Measurements from ENCODE around the gene ADGRL2. TPM values are rescaled to one million over a fixed set of nuclear protein-coding genes. Genes with fewer than 3 reads are reported as not detected.
A peak's percentile ranks its signal among the peaks of the same experiment; 100 is the strongest.

ADGRL2 gene
- polyA plus RNA-seq, 5 donors = 177 to 306 (median 263) TPM

DNA sequence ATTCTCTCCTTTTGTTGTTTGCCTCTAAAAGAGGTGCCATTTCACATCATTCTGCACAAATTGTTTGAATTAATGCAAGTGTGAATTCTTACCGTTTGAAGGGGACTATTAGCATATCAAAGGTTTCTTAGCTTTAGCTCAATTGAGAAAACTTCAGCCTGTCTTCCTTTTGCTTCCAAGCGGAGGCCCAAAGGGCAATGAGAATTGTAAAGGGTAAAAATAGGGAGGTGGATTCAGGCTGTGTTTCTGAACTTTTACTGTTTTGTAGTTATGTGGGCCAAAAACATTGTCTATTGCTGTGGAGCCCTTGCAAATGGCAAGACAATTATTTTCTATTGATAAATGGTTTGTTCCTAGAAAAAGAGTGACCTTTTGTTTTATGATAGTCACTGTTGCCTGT is 3.6 kb downstream of the ADGRL2 start:
- no peak for DNase-seq

DNA sequence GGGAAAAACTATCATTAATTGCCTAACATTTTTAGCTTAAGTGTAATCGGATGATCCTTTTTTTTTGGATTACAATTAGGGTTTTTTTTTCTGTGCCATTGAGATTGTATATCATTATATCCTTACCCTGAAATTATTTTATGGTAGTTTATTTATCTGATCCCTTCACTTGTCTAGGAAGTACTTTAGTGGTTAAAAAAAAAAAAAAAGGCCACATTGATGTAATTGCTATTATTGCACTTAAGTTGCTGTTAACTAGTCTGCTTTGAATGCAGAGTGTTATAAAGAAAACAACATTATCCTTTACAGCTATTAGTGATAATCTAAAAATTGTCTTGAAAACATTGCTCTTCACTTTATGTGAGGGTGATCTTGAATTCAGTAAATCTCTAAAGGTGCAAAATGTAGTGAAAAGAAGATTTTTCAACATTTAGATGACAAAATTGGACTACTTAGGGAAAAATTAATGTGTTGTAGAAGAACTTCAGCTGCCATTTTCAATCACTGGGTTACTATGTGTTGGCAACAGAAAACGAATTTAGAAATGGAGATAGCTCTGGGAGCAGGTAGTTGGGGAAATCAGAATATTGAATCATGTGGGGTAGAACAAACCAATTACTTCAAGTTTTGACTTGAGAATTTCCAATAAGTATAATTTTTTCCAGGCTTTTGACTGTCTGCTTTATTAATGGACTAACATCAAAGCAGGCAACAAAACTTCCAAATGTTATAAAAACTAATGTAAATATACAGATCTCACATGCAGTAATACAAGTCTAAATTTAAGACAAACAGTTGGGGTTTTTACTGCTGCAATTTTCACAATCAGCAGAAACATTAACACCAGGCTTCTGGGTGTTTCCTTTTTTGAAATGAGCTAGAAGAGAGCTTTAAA is 5.0 kb downstream of the ADGRL2 start:
- no peak for DNase-seq

DNA sequence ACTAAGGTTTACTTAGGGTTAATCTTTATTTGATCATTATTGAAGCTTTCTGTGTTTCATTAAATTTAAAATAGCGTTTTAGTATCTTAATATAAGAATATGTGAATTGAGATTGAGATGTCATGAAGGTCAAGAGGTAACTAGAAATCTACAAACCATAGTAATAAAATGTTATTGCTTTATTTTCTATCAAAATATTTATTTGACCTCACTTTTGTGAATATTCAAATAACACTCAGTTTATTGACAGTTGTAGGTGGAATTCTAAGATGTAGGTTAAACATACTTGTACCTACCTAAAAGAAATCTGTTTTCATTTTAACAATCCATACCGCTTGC is 5.7 kb downstream of the ADGRL2 start:
- DNase-seq = no peak

DNA sequence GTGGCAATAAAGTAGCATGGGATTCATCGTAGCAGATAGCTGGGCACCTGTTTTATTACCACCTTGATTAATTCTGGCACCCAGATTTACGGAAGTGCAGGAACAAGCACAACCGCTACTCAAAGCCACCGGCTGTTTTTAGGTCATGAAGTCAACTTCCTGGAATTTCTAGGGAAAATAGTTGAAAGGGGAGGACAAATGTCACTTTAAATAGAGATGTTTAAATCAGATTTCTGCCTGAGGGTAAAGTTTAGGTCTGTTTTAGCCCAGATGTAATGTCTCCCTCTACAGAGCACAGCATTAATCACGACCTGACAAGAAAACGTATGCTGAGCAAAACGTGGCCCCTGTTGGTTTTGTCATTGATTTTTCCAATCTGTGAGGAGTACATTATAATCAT is 8.0 kb downstream of the ADGRL2 start:
- no peak for DNase-seq

DNA sequence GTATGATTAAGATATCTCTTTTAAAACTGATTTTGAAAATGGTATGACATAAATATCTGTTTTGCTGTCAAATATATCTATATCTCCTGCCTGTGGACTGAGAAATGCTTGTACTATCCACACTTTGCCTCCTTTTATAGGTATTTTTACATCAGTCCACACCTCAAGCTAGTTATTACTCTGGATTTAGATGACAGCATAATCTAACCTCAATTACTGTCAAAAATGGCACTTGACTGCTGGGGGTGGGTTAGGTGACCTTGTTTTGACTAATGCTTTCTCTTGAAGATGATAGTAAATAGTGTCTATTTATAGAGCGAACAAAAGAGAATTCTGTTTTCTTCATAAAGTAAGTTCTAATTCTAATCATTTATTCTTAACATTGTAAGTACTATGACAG is 9.1 kb downstream of the ADGRL2 start:
- no peak for DNase-seq

DNA sequence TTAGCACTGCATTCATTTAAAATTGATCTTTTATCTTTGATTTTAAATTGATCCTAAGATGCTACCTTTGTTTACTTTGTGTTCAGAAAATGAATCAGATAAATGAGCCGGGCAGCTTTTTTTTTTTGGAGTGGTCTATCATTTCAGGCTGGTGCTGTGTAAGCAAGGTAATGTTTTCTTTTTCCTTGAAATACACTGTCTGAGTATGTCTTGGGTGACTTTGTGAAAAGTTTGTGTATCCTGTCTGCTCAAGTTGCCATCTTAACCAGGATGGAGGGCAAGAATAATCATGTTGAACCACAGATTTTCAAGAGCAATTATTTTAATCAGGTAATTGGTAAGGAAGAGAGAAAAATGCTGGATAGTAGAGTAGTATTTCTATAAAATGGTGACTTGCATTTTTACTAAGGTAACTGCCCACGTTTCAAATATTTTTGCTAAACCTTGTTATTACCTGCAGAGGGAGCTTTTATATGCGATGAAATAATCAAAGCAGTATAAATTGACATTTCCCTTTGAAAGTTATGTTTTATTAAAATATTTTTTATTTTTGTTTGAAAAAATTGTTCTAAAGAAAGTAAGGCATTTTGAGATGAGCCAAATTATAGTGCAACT is 11.1 kb downstream of the ADGRL2 start:
- no peak for DNase-seq

DNA sequence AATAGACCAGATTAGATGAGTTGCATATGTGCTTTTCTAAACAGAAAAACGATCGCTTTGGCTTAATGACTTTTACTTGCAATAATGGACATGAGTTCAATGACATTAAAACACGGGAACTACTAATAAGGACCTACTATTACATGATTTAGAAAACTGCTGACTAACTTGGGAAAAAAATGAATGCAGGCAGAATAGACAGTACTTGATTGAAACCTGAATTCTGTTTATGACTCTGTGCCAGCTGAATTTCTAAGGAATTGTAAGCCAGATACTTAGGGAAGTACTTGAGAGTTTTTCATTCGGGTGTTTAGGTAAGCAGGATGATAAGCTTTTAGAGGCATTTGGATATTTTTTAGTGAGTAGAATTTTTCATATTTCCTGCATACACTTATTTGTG is 12.0 kb downstream of the ADGRL2 start:
- no peak for DNase-seq

DNA sequence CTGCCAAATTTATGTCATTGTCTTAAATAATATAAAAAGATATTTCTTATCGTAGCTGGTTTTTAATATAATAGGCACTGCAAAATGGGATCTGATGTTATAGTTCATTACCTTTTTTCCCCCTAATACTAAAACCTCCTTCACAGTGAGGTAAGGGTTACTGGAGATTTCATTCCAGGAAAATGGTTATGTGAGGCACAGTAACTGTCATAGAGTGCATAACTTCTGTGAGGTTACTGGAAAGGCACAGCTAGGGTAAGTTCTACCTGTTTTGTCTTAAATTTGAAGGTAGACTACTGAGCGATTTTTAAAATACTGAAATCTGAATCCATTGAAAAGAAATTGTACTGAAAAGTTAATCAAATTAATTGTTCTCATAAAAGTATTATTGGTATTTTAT is 13.0 kb downstream of the ADGRL2 start:
- DNase-seq = no peak

DNA sequence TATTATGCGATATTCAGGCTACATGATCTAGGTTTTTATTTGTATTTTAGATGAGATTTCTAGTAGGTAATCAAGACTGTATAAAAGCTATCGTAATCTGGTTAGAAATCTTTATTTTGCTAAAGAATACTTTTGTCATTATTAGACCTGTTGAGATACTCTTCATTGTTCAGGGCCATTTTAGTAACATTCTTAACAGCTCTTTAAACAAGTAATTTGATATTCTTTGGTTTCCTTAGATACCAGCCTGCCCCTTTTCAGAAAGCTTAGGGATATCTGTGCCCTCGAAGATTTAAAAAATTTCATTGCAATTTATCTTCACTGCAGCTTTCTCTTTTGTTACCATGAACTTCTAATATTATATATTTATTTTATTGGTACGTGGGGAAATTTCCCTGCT is 18.9 kb downstream of the ADGRL2 start:
- DNase-seq = no peak

DNA sequence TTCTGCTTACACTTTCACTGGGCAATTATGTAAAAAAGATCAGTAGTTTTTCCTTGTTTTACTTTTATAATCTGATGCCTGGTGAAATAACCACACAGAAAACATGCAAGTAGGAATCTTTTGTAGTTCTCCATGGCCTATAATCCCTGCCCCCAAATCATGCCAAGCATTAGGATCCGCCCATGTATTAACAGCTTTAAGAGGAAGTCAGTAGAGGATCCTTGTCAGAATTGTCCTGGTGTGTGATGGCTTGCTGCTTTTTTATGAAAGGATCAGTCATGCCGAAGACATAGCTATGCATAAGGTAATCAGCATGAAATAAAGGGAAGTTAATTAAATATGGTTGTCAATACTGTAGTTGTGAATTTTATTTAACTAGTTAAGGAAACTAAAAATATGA is 20.0 kb downstream of the ADGRL2 start:
- no peak for DNase-seq

DNA sequence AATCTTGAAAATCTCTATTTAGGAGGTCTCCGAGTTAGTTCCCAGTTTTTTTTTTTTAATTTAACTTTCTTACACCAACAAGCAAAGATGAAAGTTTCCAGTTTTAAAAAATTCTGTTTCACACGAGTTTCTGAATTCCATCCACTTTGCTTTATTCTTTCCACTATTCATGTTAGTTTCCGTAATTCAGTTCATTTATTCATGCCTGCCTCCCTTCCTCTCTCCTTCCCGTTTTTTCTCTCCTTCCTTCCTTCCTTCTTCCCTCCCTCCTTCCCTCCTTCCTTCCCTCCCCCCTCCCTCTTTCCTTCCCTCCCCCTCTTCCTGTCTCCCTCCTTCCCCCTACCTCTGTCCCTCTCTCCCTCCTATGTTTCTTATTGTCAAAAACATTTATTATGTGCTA is 22.3 kb downstream of the ADGRL2 start:
- no peak for DNase-seq

DNA sequence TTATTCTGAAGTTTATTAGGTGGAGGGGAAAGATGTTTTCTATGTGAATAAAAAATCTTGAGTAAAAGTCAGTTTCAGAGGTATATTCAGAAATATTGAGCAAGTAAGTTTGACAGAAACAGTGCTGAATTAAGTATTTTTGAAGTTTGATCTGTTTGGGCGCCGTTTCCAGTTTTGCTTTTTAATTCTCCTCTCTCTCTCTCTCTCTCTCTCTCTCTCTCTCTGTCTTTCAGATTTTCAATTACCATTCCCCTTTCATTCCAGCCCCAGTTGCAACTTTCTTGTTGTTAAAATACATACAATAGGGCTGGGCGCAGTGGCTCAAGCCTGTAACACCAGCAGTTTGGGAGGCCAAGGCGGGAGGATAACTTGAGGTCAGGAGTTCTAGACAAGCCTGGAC is 24.0 kb downstream of the ADGRL2 start:
- DNase-seq = no peak

DNA sequence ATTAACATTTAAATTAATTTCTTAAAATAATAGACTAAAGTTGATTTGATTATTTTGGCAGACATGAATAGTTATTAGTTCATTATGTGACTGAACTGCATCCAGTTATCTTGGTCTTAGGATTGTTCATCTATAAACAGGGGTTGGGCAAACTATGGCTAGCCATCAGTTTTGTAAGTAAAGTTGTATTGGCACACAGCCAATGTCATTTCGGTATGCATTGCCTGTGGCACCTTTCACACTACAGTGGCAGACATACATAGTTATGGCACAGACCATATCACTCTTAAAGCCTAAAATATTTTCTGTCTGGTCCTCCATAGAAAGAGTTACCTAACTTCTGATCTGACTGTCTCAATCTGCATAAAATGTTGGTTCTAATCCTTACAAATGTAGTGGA is 27.2 kb downstream of the ADGRL2 start:
- DNase-seq = no peak

DNA sequence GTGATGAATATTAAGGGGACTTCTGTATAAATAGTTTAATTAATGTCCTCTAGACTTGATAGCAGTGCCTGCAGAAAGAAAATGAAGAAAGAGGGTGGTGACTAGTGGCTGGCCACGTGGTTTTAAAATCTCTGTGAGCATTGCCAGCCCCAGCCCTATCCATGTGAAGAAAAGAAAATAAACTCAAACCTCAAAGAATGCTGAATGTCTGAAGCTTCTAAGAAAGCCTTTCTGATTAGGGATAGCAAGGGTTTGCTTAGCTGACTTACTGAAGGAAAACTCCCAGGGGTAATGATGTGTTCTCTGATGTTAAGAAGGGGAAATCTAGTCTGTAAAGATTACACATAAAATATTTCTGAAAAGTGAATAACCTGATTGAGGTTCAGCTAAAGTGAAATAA is 31.8 kb downstream of the ADGRL2 start:
- DNase-seq = no peak

DNA sequence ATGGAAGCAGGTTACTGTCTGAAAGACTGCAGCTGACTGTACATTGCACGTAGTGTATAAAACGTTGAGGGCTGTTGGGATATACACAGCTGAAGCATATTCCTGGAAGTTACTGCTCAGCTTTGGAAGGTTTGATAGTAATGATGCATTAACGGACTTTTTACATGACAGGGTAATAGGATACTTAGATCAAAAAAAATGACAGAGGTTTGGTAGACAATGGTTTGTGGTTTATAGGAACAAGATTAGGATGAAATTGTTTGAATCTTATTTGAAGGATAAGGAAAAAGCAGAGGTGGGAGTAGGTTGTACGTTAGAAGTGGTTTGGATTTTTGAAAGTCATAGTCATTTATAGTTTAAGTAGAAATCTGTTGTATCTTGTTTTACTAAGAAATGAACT is 33.0 kb downstream of the ADGRL2 start:
- DNase-seq = no peak

DNA sequence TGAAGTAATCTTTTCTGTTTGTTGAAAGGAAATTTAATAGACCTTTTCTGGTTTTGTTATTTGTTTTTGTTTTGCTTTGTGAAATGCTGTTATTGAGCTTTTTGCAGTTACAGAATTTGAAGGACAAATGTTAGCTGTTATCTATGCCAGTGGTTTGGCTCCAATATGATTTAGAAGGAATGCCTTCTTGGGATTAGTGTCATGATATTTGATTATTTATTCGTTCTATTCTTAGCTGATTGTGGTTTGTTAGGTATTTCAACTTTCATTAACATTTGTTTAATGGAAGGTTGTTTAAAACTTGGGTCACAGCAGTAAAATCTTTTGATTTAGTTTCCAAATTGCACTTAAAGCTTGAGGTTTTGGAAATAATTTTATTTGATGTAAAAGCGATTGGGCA is 33.5 kb downstream of the ADGRL2 start:
- no peak for DNase-seq

DNA sequence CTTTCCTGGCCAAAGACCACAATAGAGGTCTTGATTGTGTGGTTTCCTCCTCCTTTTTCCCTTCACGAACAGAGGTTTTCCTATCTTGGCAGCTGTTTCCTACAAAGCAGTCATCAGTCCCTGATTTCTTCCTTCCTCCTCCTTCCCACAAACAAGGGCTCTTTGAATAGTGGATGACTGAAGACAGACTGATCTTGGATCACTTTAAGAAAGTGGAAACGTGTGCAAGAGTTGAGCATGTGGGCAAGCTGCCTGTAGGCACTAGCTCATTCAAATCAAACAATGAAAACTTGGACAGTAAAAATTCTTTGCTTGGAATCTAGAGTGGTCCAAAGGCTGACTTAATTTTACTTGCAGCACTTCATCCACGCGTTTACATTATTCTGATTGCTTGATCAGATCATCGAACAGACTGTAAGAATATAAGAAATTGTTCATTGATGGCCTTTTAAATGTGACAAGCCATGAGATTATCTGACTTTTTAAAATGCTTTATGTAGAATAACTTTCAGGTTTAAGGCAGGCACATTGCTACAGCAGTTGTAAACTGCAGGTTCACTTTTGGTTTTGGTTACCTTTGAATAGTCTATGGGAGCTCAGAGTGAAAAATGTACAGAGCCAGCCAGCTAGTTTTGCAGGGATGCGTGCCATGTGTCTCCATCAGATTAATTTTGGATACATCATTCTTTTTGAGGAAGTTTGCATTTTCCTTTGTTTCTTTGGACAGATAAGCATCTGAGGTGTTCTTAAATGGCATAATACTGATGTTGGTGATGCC is 34.4 kb downstream of the ADGRL2 start:
- DNase-seq = peak; percentile 30 to 38

DNA sequence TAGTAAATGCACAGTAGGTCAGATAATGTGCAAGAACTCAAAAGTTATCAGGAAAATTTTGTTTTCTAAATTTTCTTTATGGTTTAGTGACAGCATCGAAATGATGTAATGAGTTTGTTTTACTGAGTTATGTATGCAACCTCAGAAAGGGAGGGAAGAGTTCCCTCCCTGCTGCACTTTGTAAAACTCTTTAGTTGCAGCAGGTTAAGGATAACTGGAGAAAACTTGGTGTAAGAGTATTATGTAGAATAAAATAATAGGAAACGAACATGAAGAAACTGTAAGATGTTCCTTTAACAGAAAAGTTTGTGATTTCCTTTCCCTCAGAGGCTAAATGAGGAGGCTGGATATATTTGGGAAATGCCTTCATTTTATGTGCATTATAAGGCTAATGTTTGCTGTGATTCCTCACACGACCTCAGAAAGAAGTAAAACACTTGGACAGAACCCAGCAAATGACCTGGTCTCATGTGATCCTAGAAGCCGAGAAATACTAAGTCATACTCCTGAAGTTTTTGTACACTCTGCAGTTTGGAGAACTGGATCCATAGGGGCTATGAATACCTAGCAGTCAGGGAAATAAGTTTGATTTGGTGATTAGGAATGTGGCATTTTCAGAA is 35.4 kb downstream of the ADGRL2 start:
- no peak for DNase-seq

DNA sequence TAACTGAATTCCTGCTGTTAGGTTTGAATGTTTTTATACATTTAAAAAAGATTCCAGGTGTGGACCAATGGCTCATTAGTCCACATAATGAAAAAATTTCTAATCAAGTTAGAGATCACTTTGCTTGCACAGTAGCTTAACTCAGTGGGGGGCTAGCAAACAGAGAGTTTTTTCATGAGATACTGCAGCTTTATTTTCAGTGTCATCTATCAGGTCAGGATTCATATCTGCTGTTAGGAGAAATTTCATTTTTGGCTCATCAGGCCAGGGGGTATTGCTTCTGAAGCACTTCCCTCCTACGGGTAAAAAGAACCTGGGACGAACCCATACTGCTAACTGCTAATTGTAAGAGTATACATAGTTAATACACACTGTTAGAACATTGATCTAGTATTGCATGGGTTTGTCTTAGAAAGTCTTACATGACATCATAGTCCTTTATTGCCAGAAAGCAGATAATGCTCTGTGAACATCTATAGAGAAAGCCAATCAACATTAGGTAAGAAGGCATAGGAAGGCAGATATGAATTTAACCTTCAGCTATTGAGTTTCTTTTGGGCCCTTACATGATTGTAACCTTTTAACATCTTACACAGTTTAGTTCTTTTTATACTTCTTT is 38.0 kb downstream of the ADGRL2 start:
- no peak for DNase-seq

DNA sequence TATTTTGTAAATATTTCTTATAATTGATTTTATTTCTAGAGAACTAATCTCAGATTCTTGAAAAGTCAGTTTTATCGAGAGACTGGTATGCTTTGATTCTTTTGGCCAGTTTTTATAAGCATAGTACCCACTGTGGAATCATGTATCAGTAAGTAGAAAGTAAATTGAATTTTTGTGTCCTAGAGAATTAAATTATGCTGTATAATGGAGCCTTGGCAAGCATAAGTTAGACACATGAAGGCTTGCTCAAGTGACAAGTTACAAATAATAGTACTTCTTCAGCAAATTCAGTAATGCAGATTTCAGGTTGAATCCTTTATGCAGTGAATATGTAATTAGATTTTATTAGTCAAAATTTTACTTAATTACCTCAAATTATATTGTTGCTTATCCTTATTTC is 40.1 kb downstream of the ADGRL2 start:
- no peak for DNase-seq

DNA sequence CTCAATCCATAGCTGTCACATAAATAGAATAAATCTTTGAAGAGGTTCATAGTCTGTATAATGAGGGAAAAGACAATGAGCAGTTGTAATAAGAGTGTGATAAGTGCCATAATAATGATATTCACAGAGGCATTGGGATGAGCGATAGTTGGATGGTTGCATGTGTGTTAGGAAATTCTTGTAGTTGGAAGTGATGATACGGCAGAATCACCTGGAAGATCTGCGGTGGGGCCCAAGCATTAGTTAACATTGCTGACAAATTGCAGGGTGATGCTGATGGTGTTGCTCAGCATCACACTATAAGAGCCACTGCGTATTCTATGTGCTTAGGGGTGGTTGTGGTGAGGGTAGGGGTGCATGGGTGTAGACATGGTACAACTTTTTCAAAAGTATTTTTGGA is 41.1 kb downstream of the ADGRL2 start:
- DNase-seq = no peak

DNA sequence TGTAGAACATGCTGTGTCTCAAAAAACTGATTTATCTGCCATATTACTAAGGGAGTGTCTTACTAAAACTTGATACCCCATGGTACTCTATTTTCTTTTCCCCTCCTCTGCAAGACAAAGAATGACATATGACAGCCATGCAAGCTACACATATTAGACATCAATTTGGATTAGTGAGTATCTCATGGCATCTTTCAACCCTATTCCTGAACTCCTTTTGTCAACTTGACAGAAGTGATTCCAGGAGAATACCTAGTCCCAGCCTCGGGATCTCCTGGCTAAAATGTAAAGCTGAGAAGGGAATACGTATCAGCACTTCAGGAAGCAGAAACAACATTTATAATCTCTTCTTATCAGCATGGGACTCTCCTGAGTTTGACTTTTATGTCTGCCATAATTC is 43.7 kb downstream of the ADGRL2 start:
- no peak for DNase-seq
